Measurements from ENCODE around the gene ZNF93. TPM values are rescaled to one million over a fixed set of nuclear protein-coding genes. Genes with fewer than 3 reads are reported as not detected.
"Not testable (repeated sequence)": the region's sequence is repeated elsewhere in the genome, so short reads cannot be mapped to it uniquely, and the experiment has no call there.

The ZNF93 gene
- total RNA-seq, 1 experiment from 2014 or later: 47.4 TPM

GRCh38 chr19:19956434-19957075, 55.8 kb downstream of the ZNF93 start:
- DNase-seq (ENCODE audit: low spot score) (peak; percentile 83), ATAC-seq (peak; percentile 98)
- H3K27me3 Mint-ChIP-seq (ENCODE audit: low read depth): peaks cover 2% of the 10 kb centered on the region
- H3K9me3 Mint-ChIP-seq: no peaks in the 10 kb centered on the region
- H3K4me1 Mint-ChIP-seq: peaks cover 6% of the 10 kb centered on the region
- H3K27ac Mint-ChIP-seq: peak overlapping the region; percentile 82
- H3K4me3 Mint-ChIP-seq: peak overlapping the region; percentile 68
- TF ChIP-seq MAX (CRISPR knock-in tag; IDR thresholded peaks at IDR 0.05) (0 out of 2 replicates have a peak, but pooled peaks have one; percentile 56), CTCF (IDR thresholded peaks at IDR 0.05) (no peak)
- no peaks in the 10 kb centered on the region for H3K36me3 Mint-ChIP-seq
- CTCF ChIA-PET: interaction anchor here (0.5 to 1.4 kb wide), 12 partner anchors 17 to 732 kb away, joined by 3 to 12 read pairs (median 4); partner anchors contain the start of genes GMIP, ZNF14, ZNF506 and ZNF682
- POLR2A ChIA-PET: interaction anchor here (0.6 to 2.0 kb wide), 11 partner anchors 18 to 237 kb away, joined by 3 to 12 read pairs (median 4); partner anchors contain the start of genes ZNF14, ZNF253, ZNF682 and ZNF93

- H3K36me3 Mint-ChIP-seq; H3K4me3 Mint-ChIP-seq; ATAC-seq; H3K9me3 Mint-ChIP-seq; CTCF ChIA-PET; H3K27me3 Mint-ChIP-seq (ENCODE audit: low read depth); H3K4me1 Mint-ChIP-seq; DNase-seq (ENCODE audit: low spot score): not testable (repeated sequence)
- H3K27ac Mint-ChIP-seq: 0 out of 2 replicates have a peak overlapping the region, but pooled peaks have one; percentile 17
- POLR2A ChIA-PET: interaction anchor here (2.0 kb wide), 1 partner anchor 56 kb away, joined by 5 read pairs; no protein-coding TSS in a partner anchor
Measured at GRCh38 chr19:19957766-19958165, 57.0 kb downstream of the ZNF93 start.

GRCh38 chr19:19959151-19959799, 58.5 kb downstream of the ZNF93 start:
- TF ChIP-seq CTCF (IDR thresholded peaks at IDR 0.05): peak; percentile 65
- peak; percentile 89 for DNase-seq (ENCODE audit: low spot score)
- CTCF ChIA-PET: interaction anchor here (0.8 to 1.8 kb wide), 2 partner anchors 38 to 405 kb away, joined by 5 to 8 read pairs; no protein-coding TSS in a partner anchor
- H3K4me1 Mint-ChIP-seq; POLR2A ChIA-PET; H3K27me3 Mint-ChIP-seq (ENCODE audit: low read depth); H3K9me3 Mint-ChIP-seq; H3K4me3 Mint-ChIP-seq; H3K36me3 Mint-ChIP-seq; ATAC-seq; H3K27ac Mint-ChIP-seq: not testable (repeated sequence)

- Mint-ChIP-seq H3K9me3 (peaks cover 44% of the 10 kb centered on the region), H3K27me3 (ENCODE audit: low read depth) (peaks cover 18% of the 10 kb centered on the region), H3K27ac (no peak overlapping the region), H3K4me1 (peaks cover 6% of the 10 kb centered on the region), H3K4me3 (no peak overlapping the region), H3K36me3 (peaks cover 34% of the 10 kb centered on the region)
- ATAC-seq (no peak), DNase-seq (ENCODE audit: low spot score) (no peak)
- POLR2A ChIA-PET: no interaction called here
- CTCF ChIA-PET: interaction anchor here (1.5 kb wide), 1 partner anchor 33 kb away, joined by 5 read pairs; no protein-coding TSS in a partner anchor
- TF ChIP-seq AFF4 (CRISPR knock-in tag; IDR thresholded peaks at IDR 0.05; ENCODE audit: borderline replicate concordance) (no peak), FOXK1 (CRISPR knock-in tag; IDR thresholded peaks at IDR 0.05) (no peak), NR3C1 (CRISPR knock-in tag; conservative IDR thresholded peaks at IDR 0.05; ENCODE audit: low read depth) (no peak), EMX1 (CRISPR knock-in tag; IDR thresholded peaks at IDR 0.05) (no peak), ZNF263 (CRISPR knock-in tag; IDR thresholded peaks at IDR 0.05; ENCODE audit: low read depth) (no peak), OVOL2 (CRISPR knock-in tag; IDR thresholded peaks at IDR 0.05; ENCODE audit: borderline replicate concordance) (no peak), CREM (CRISPR knock-in tag; IDR thresholded peaks at IDR 0.05) (no peak), ERG (CRISPR knock-in tag; IDR thresholded peaks at IDR 0.05) (no peak), PRDM15 (CRISPR knock-in tag; IDR thresholded peaks at IDR 0.05) (no peak)
Measured at GRCh38 chr19:19964416-19964815, 63.7 kb downstream of the ZNF93 start.

All from WTC11 (cell line).